Smooth muscle cell (in vitro differentiated cells): ENCODE data around the gene ATP11A. TPM values are rescaled to one million over a fixed set of nuclear protein-coding genes. Genes with fewer than 3 reads are reported as not detected.

Experiments used
- DNase-seq: peaks from one replicate; lab custom pipeline; 2025; ENCODE audit not compliant: unreplicated experiment; lab: John Stamatoyannopoulos, UW
- H2AFZ ChIP-seq: fragments of 200-600 bp; sonication (generic); 2 replicates; pipeline ENCODE4 v1.6.0; 2016; ENCODE audit warnings: antibody characterized with exemption, low read depth, mild to moderate bottlenecking
- H3F3A ChIP-seq: fragments of 200-600 bp; sonication (generic); 2 replicates; pipeline ENCODE4 v1.6.0; 2017; ENCODE audit warnings: antibody characterized with exemption, low read depth
- H3K27ac ChIP-seq: fragments of 200-600 bp; sonication (generic); 2 replicates; pipeline ENCODE4 v1.5.1; 2016; ENCODE audit warnings: low read depth, mild to moderate bottlenecking
- H3K27me3 ChIP-seq: fragments of 200-600 bp; sonication (generic); 2 replicates; pipeline ENCODE4 v1.6.1; 2016; ENCODE audit warnings: low read depth, mild to moderate bottlenecking
- H3K36me3 ChIP-seq: fragments of 200-600 bp; sonication (generic); 2 replicates; pipeline ENCODE4 v1.5.1; 2016; ENCODE audit warnings: low read depth
- H3K4me1 ChIP-seq: fragments of 200-600 bp; sonication (generic); 2 replicates; pipeline ENCODE4 v1.5.1; 2016; ENCODE audit warnings: low read depth
- H3K4me2 ChIP-seq: fragments of 200-600 bp; sonication (generic); 2 replicates; pipeline ENCODE4 v1.6.0; 2016; ENCODE audit warnings: mild to moderate bottlenecking
- H3K4me3 ChIP-seq: fragments of 200-600 bp; sonication (generic); 2 replicates; pipeline ENCODE4 v1.5.1; 2016; ENCODE audit warnings: mild to moderate bottlenecking
- H3K79me2 ChIP-seq: fragments of 200-600 bp; sonication (generic); 2 replicates; pipeline ENCODE4 v1.6.0; 2016; ENCODE audit warnings: low read depth, mild to moderate bottlenecking
- H3K9ac ChIP-seq: fragments of 200-600 bp; sonication (generic); 2 replicates; pipeline ENCODE4 v1.6.0; 2016; ENCODE audit warnings: low read depth
- H3K9me3 ChIP-seq: fragments of 200-600 bp; sonication (generic); replicated peaks from 2 replicates; pipeline ENCODE4 v1.5.1; 2016; ENCODE audit warnings: low read depth
- H4K20me1 ChIP-seq: fragments of 200-600 bp; sonication (generic); 2 replicates; pipeline ENCODE4 v1.6.0; 2016; ENCODE audit warnings: low read depth
- WGBS: methylation state at CpG from one replicate; pipeline ENCODE4 v1.1.7; 2016; ENCODE audit warnings: low lambda C conversion rate; 5-methylcytosine and 5-hydroxymethylcytosine counted together
- polyA plus RNA-seq: library from polyadenylated mRNA; unstranded; fragments of >200 nt; fragmentation: Nextera tagmentation; extraction: Ambion mirVana; gene quantifications from 2 replicates; pipeline ENCODE4 v1.2.1, GENCODE V29; 2016
- total RNA-seq: library from RNA; depleted of rRNA; stranded (reverse); fragments of >200 nt; gene quantifications from 2 replicates; pipeline ENCODE4 v1.2.3, GENCODE V29; 2014
- TF ChIP-seq, protein P1 (sequence below): fragments of 200-600 bp; sonication (generic); IDR thresholded peaks from 2 replicates; pipeline ENCODE4 v1.5.1; 2017; ENCODE audit warnings: borderline replicate concordance, mild to moderate bottlenecking, antibody characterized with exemption; ENCODE audit not compliant: insufficient read depth, poor library complexity, severe bottlenecking

The ATP11A gene
- total and polyA plus RNA-seq, 2 experiments from 2014 or later: 6.5 to 7.5 TPM

DNA sequence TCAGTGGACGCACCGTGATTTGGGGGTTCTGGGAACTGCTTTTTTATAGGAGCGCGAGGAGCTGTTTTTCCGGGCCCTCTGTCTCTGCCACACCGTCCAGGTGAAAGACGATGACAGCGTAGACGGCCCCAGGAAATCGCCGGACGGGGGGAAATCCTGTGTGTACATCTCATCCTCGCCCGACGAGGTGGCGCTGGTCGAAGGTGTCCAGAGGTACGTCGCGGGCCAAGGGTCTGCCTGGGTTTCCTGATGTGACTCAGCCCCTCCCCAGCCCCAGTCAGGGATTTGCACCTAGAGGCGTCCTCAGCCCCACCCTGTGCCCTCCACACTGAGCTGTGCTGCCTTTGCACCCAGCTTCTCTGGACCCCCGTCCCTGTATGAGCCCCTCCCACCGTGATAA lies 143.0 kb downstream of the ATP11A start:
- Histone ChIP-seq H3F3A (no peaks in the 10 kb centered on the region), H3K36me3 (no peaks in the 10 kb centered on the region), H3K9ac (no peak overlapping the region), H3K27me3 (no peaks in the 10 kb centered on the region), H4K20me1 (no peaks in the 10 kb centered on the region), H3K4me1 (no peaks in the 10 kb centered on the region), H3K27ac (no peak overlapping the region), H3K9me3 (no peaks in the 10 kb centered on the region), H3K4me2 (no peak overlapping the region), H3K4me3 (no peak overlapping the region), H3K79me2 (no peaks in the 10 kb centered on the region), H2AFZ (no peak overlapping the region)
- TF ChIP-seq, protein P1, sequence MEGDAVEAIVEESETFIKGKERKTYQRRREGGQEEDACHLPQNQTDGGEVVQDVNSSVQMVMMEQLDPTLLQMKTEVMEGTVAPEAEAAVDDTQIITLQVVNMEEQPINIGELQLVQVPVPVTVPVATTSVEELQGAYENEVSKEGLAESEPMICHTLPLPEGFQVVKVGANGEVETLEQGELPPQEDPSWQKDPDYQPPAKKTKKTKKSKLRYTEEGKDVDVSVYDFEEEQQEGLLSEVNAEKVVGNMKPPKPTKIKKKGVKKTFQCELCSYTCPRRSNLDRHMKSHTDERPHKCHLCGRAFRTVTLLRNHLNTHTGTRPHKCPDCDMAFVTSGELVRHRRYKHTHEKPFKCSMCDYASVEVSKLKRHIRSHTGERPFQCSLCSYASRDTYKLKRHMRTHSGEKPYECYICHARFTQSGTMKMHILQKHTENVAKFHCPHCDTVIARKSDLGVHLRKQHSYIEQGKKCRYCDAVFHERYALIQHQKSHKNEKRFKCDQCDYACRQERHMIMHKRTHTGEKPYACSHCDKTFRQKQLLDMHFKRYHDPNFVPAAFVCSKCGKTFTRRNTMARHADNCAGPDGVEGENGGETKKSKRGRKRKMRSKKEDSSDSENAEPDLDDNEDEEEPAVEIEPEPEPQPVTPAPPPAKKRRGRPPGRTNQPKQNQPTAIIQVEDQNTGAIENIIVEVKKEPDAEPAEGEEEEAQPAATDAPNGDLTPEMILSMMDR: no peak
- no peak for DNase-seq
- WGBS: 95% methylated on average over 20 of the region's 23 CpGs

DNA sequence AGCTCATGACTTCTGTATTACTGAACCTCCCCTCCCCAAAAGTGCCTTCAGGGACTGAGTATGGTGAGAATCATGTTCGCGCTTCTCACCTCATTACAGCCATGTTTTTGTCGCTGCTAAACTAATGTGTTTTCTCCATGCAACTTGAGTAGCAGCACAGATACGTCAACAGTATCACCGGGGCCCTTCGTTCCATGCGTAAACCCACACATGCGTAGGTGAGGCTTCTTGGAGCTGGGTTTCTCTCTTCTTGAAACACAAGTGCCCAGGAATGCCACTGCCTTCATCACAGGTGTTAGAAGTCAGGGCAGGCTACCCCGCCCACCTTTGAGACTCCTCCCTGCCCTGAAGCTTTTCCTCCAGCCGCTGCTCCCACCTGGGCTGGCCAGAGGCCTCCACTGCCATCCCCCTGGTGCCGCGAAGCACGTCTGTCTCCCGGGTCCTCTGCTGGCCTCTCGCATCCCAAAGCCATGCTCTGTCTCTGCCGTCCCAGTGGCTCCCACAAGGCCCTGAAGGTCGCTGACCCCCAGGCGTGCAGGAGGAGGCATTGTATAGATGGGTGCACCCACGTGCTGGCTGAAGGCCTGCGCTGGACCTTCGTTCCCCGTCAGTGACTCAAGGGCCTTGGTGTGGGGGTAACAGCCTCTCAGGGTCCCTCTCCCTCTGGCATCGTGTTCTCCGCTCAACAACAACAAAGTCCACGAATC lies 143.9 kb downstream of the ATP11A start:
- no peaks in the 10 kb centered on the region for H3K4me1 ChIP-seq
- peak overlapping the region; percentile 16 for H3K4me2 ChIP-seq
- H4K20me1 ChIP-seq: no peaks in the 10 kb centered on the region
- H3K9ac ChIP-seq: no peak overlapping the region
- no peaks in the 10 kb centered on the region for H3K27me3 ChIP-seq
- H3F3A ChIP-seq: no peaks in the 10 kb centered on the region
- H3K79me2 ChIP-seq: no peaks in the 10 kb centered on the region
- H3K4me3 ChIP-seq: no peak overlapping the region
- H3K27ac ChIP-seq: peak overlapping the region; percentile 34
- WGBS: 97% methylated on average over 25 of the region's 25 CpGs
- DNase-seq: no peak
- H3K9me3 ChIP-seq: no peaks in the 10 kb centered on the region
- no peak overlapping the region for H2AFZ ChIP-seq
- TF ChIP-seq, protein P1: no peak
- H3K36me3 ChIP-seq: no peaks in the 10 kb centered on the region

GRCh38 chr13:112835344-112835743 lies 145.5 kb downstream of the ATP11A start:
- H3K4me1 ChIP-seq: no peaks in the 10 kb centered on the region
- H3K9me3 ChIP-seq: no peaks in the 10 kb centered on the region
- TF ChIP-seq, protein P1: no peak
- no peak for DNase-seq
- H3K27ac ChIP-seq: no peak overlapping the region
- H3K79me2 ChIP-seq: no peaks in the 10 kb centered on the region
- H3F3A ChIP-seq: no peaks in the 10 kb centered on the region
- no peak overlapping the region for H3K4me3 ChIP-seq
- no peak overlapping the region for H2AFZ ChIP-seq
- no peak overlapping the region for H3K9ac ChIP-seq
- H3K4me2 ChIP-seq: no peak overlapping the region
- H4K20me1 ChIP-seq: no peaks in the 10 kb centered on the region
- no peaks in the 10 kb centered on the region for H3K36me3 ChIP-seq
- H3K27me3 ChIP-seq: no peaks in the 10 kb centered on the region
- 96% methylated on average over 16 of the region's 16 CpGs for WGBS

- TF ChIP-seq, protein P1: no peak
- H3K9me3 ChIP-seq: no peaks in the 10 kb centered on the region
- H3F3A ChIP-seq: no peaks in the 10 kb centered on the region
- no peaks in the 10 kb centered on the region for H3K4me1 ChIP-seq
- H3K79me2 ChIP-seq: no peaks in the 10 kb centered on the region
- no peaks in the 10 kb centered on the region for H4K20me1 ChIP-seq
- H3K9ac ChIP-seq: no peak overlapping the region
- no peak overlapping the region for H3K4me2 ChIP-seq
- WGBS: 95% methylated on average over 10 of the region's 10 CpGs
- H3K27me3 ChIP-seq: no peaks in the 10 kb centered on the region
- no peaks in the 10 kb centered on the region for H3K36me3 ChIP-seq
- H3K4me3 ChIP-seq: no peak overlapping the region
- no peak overlapping the region for H3K27ac ChIP-seq
- no peak for DNase-seq
- no peak overlapping the region for H2AFZ ChIP-seq
These were observed 146.0 kb downstream of the ATP11A start for GRCh38 chr13:112835796-112836195.
